CD4-positive, alpha-beta T cell (primary cell): ENCODE data around the gene ERG28. TPM values are rescaled to one million over a fixed set of nuclear protein-coding genes. Genes with fewer than 3 reads are reported as not detected.

ENCODE experiments used
- ATAC-seq: fragments of 200-7000 bp; cut with Tn5 transposase; one replicate; pipeline ENCODE4 v1.10.0; 2022; ENCODE audit warnings: mild to moderate bottlenecking; ENCODE audit not compliant: poor library complexity
- CTCF ChIA-PET: fragments of 350-600 bp; sonication (Branson Sonifier 250); formaldehyde crosslinking; loops from one replicate; lab custom pipeline; 2021; ENCODE audit warnings: antibody characterized with exemption, inconsistent platforms; lab: Charles Lee
- POLR2A ChIA-PET: fragments of 350-600 bp; sonication (Branson Sonifier 250); formaldehyde crosslinking; loops from one replicate; lab custom pipeline; 2021; ENCODE audit warnings: antibody characterized with exemption, inconsistent platforms; lab: Charles Lee
- DNase-seq, 14 experiments: peaks; one replicate each; pipeline ENCODE4 v3.0.0-alpha.2; 2013 to 2020; ENCODE audit warnings: mixed read lengths in 2 of 14
- H3K27ac ChIP-seq, 2 donors: one replicate each; pipeline versions ENCODE4 v1.5.1 to v1.7.0; 2013; ENCODE audit warnings: low read length in 2 of 2, low read depth in 1 of 2, mild to moderate bottlenecking in 1 of 2
- H3K27me3 ChIP-seq, 2 experiments: 1 replicate in 1 of 2; 2 replicates in 1 of 2; pipeline versions ENCODE4 v1.6.1 to v1.7.0; 2013; ENCODE audit warnings: low read length in 2 of 2, control low read depth in 1 of 2, mild to moderate bottlenecking in 1 of 2, moderate library complexity in 1 of 2; ENCODE audit not compliant: insufficient read depth in 2 of 2, control insufficient read depth in 1 of 2
- H3K36me3 ChIP-seq: one replicate; pipeline ENCODE4 v1.6.1; 2013; ENCODE audit warnings: low read length, control low read depth; ENCODE audit not compliant: insufficient read depth
- H3K4me1 ChIP-seq: one replicate; pipeline ENCODE4 v1.6.1; 2013; ENCODE audit warnings: low read length, control low read depth; ENCODE audit not compliant: insufficient read depth
- H3K4me3 ChIP-seq: one replicate; pipeline ENCODE4 v1.5.1; 2013; ENCODE audit warnings: mild to moderate bottlenecking, low read length, moderate library complexity
- H3K9me3 ChIP-seq, 2 experiments: 1 replicate in 1 of 2; 2 replicates in 1 of 2; pipeline versions ENCODE4 v1.6.1 to v1.7.0; 2013; ENCODE audit warnings: low read length in 2 of 2, mild to moderate bottlenecking in 2 of 2, control low read depth in 1 of 2, moderate library complexity in 1 of 2; ENCODE audit not compliant: control insufficient read depth in 1 of 2, insufficient read depth in 1 of 2
- H3K27ac Mint-ChIP-seq: one replicate; pipeline ENCODE4 v1.8.0; 2020; ENCODE audit warnings: mixed read lengths
- H3K27me3 Mint-ChIP-seq: one replicate; pipeline ENCODE4 v1.8.0; 2021; ENCODE audit warnings: mixed read lengths
- H3K36me3 Mint-ChIP-seq: one replicate; pipeline ENCODE4 v1.8.0; 2021; ENCODE audit warnings: low read depth, mixed read lengths
- H3K4me1 Mint-ChIP-seq: one replicate; pipeline ENCODE4 v1.8.0; 2021; ENCODE audit warnings: low read depth, mixed read lengths
- H3K4me3 Mint-ChIP-seq: one replicate; pipeline ENCODE4 v1.8.0; 2020; ENCODE audit warnings: mild to moderate bottlenecking, mixed read lengths
- H3K9me3 Mint-ChIP-seq: one replicate; pipeline ENCODE4 v1.8.0; 2020; ENCODE audit warnings: mixed read lengths
- CTCF ChIP-seq: fragments of 200-600 bp; IDR thresholded peaks from one replicate; pipeline ENCODE4 v1.8.0; 2022; ENCODE audit warnings: antibody characterized with exemption, mild to moderate bottlenecking
- intact Hi-C, 2 experiments: fragments of 100-400 bp; cut with DNase I in 1 of 2; cut with micrococcal nuclease in 1 of 2; formaldehyde crosslinking; loops; one replicate each; pipeline versions ENCODE4 v1.15.1 to v1.9.0; 2023 to 2025; cut with DNase I, micrococcal nuclease
- total RNA-seq, 174 experiments: library from RNA in 2 of 174; stranded (reverse) in 2 of 174; gene quantifications; one replicate each; pipeline ENCODE4 v1.2.3 and lab custom pipeline; 2021 to 2026

ERG28 gene
- total RNA-seq, 2 experiments from 2014 or later: 5.7 to 5.8 TPM

GRCh38 chr14:75643985-75644384 lies 16.7 kb downstream of the ERG28 start:
- no peak overlapping the region for H3K27ac ChIP-seq
- H3K9me3 ChIP-seq: no peaks in the 10 kb centered on the region
- no peaks in the 10 kb centered on the region for H3K4me1 Mint-ChIP-seq
- no peak for TF ChIP-seq CTCF
- intact Hi-C loops: no loop called here
- ChIA-PET CTCF (interaction anchor here (0.7 kb wide), 1 partner anchor 463 kb away, joined by 3 read pairs; no protein-coding TSS in a partner anchor), POLR2A (no interaction called here)
- no peak overlapping the region for H3K4me3 Mint-ChIP-seq
- H3K9me3 Mint-ChIP-seq: no peaks in the 10 kb centered on the region
- no peaks in the 10 kb centered on the region for H3K27me3 Mint-ChIP-seq
- no peak overlapping the region for H3K4me3 ChIP-seq
- H3K27ac Mint-ChIP-seq: no peak overlapping the region
- no peak for ATAC-seq
- H3K36me3 ChIP-seq: peaks cover 16% of the 10 kb centered on the region
- no peaks in the 10 kb centered on the region for H3K27me3 ChIP-seq
- no peaks in the 10 kb centered on the region for H3K4me1 ChIP-seq
- peaks cover 42% of the 10 kb centered on the region for H3K36me3 Mint-ChIP-seq
- no peak for DNase-seq

DNA sequence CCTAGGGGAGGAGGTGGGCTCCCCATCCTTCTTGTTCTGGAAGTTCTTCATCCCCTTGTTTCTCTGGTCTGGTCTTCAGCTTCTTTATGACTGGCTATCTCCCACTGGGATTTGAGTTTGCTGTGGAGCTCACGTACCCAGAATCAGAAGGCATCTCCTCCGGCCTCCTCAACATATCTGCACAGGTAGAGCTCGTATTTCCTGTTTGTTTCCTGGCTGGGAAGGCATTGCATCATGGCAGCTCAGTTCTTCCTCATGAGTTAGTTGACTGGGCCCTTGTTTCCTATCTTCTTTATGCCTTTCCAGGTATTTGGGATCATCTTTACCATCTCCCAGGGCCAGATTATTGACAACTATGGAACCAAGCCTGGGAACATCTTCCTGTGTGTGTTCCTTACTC lies 19.8 kb downstream of the ERG28 start:
- no peaks in the 10 kb centered on the region for H3K9me3 ChIP-seq
- no peak overlapping the region for H3K27ac ChIP-seq
- Mint-ChIP-seq H3K4me1 (no peaks in the 10 kb centered on the region), H3K27me3 (no peaks in the 10 kb centered on the region), H3K36me3 (peaks cover 17% of the 10 kb centered on the region), H3K4me3 (no peak overlapping the region), H3K27ac (no peak overlapping the region), H3K9me3 (no peaks in the 10 kb centered on the region)
- ATAC-seq (no peak), DNase-seq (no peak)
- ChIA-PET POLR2A (no interaction called here), CTCF (no interaction called here)
- H3K27me3 ChIP-seq: no peaks in the 10 kb centered on the region
- H3K36me3 ChIP-seq: peaks cover 6% of the 10 kb centered on the region
- intact Hi-C loops: no loop called here
- no peaks in the 10 kb centered on the region for H3K4me1 ChIP-seq
- no peak for TF ChIP-seq CTCF
- H3K4me3 ChIP-seq: no peak overlapping the region

DNA sequence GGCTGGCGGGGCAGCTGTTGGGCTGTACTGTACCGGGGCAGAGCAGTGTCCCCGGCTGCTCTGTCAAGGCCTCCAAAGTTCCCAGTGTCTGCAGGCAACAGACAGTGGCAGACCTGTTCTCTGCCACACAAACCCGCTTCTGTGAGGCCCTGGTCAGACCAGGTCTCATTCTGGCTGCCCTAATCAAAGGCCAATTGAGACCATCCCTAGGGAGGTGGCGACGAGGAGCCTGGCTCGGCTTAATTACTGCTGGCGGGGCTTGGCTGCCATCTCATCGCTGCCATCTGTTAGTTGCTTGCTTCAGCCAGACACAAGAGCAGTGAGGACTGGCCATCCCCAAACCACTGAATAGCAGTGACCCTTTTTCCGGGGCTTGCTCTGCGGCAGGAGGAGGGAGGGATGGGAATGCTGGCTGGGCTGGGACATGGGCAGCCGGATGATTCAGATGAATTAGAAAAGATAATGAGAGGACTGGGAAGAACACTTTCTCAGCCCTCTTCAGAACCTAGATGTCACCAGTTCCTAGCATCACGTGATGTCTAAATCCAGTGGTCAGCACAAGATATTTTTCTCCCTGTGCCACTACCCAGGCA lies 24.5 kb downstream of the ERG28 start:
- Histone ChIP-seq H3K4me3 (no peak overlapping the region), H3K9me3 (no peaks in the 10 kb centered on the region), H3K4me1 (no peaks in the 10 kb centered on the region), H3K27me3 (no peaks in the 10 kb centered on the region), H3K27ac (no peak overlapping the region), H3K36me3 (no peaks in the 10 kb centered on the region)
- DNase-seq (no peak), ATAC-seq (no peak)
- no peaks in the 10 kb centered on the region for H3K9me3 Mint-ChIP-seq
- H3K36me3 Mint-ChIP-seq: peaks cover 9% of the 10 kb centered on the region
- ChIA-PET CTCF (no interaction called here), POLR2A (interaction anchor here (0.9 to 1.5 kb wide), 2 partner anchors 13 to 18 kb away, joined by 3 to 4 read pairs; no protein-coding TSS in a partner anchor)
- no peaks in the 10 kb centered on the region for H3K4me1 Mint-ChIP-seq
- H3K4me3 Mint-ChIP-seq: no peak overlapping the region
- TF ChIP-seq CTCF: no peak
- H3K27ac Mint-ChIP-seq: no peak overlapping the region
- no peaks in the 10 kb centered on the region for H3K27me3 Mint-ChIP-seq
- intact Hi-C loops: no loop called here
